GM08714 (cell line): ENCODE data around the gene MSI2.

Source experiments
- H3K4me3 ChIP-seq: fragments of 200-500 bp; sonication (Bioruptor generic); 2 replicates; pipeline ENCODE4 v1.5.1; 2014; ENCODE audit warnings: mild to moderate bottlenecking, low read length, inconsistent platforms
- ZNF274 ChIP-seq: IDR thresholded peaks from 2 replicates; pipeline ENCODE4 v1.6.1; 2012; ENCODE audit warnings: mild to moderate bottlenecking, low read depth, low read length

The MSI2 gene

DNA sequence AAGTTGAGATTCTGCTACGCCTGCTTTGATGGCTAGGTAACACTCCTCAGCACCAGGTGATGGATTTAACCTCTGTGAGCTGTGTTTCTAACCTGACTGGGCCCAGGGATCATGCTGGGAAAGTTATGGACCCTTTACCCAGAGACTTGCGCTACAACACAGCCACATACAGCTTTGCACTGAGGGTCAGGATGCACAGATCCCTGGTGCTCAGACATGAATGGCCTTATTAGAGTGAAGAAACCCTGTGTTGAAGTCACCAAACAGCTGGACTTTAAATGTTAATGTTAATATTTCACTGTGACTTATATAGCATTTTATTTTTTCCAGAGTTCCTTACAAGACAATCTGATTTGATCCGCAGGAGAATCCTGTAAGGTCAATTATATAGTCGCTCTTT, 114.3 kb downstream of the MSI2 start:
- TF ChIP-seq ZNF274 = no peak
- H3K4me3 ChIP-seq = no peak overlapping the region; the same call in 1 of the 2 replicates

DNA sequence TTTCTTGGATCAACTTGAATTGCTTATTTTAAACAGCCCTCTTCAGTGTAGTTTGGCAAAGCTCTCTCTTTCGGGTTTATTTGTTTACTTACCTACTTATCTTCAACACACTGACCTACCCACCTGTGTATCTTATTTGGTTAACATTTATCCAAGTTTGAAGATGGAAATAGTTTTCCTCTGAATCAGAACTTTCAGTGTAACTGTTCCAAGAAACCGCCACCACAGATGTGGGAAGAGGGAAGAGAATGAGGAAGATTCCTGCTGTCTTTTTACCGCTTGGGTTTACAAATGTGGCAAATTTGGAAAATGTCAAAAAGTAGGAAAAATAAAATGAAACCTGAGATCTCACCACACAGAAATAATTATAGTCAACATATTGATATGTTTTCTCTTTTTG, 115.8 kb downstream of the MSI2 start:
- no peak overlapping the region for H3K4me3 ChIP-seq
- TF ChIP-seq ZNF274 = no peak

DNA sequence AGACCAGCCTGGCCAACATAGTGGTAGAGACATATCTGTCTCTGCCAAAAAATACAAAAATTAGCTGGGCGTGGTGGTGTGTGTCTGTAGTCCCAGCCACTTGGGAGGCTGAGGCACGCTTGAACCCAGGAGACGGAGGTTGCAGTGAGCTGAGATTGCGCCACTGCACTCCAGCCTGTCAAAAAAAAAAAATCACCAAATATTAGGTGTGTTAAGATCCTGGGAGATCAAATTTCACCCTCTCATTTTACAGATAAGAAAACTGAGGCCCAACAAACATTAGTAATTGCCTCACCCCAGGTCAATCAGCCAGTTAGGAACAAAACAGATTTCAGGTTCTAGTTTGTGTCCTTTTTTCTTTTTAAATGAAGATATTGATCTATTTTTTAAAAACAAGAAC, 116.7 kb downstream of the MSI2 start:
- TF ChIP-seq ZNF274 = no peak

DNA sequence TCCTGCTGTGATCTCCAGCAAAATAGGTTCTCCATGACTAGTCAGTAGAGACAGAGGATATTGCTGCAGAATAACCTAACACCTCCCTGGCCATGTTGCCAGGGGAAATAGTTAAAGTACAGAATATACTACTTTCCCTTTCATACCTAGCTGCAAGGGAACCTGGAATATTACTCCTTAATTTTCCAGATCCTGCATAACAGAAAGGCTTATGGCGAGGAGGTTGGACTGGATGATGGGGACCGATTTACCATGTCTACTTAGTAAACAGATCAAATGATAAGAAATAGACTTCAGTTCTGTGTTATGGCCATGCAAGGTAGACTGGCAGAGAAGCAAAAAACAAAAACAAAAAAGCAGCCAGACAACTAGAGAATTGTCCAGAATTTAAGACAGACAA, 117.4 kb downstream of the MSI2 start:
- TF ChIP-seq ZNF274 = no peak
- H3K4me3 ChIP-seq = no peak overlapping the region

More for the DNA sequence above, 116.7 kb downstream of the MSI2 start:
- H3K4me3 ChIP-seq = no peak overlapping the region

DNA sequence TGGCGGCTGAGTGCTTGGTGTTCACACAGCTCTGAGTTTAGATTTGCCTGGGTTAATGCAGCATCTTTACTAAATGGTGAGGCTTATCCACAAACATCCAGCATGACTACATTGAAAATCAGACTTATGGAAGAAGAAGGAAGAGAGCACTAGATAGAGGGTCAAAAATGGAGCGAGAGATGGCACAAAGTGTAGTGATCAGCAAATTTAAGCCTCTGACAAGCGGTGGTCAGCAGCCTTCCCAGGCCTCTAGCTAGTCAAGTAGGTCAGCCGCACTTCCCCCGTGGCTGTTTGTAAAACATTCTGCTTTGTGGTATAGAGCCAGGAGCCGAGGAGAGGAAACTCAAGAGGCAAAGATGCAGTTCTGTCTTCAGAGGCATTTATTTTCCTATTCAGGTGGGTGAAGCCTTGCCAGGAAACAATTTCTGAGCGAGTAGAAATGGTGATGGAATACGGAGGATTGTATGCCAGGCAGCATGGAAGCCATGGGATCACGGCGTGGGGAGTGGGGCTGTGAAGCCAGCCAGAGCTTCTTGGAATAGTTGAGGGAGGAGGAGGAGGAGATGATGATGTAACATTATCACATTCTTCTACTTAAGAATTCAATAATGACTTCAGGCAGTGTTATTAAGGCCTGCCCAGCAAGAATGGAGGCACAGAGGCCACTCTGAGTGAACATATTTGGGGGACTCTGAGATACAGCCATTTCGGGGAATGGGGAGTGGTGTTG, 118.9 kb downstream of the MSI2 start:
- no peak for TF ChIP-seq ZNF274
- no peak overlapping the region for H3K4me3 ChIP-seq

DNA sequence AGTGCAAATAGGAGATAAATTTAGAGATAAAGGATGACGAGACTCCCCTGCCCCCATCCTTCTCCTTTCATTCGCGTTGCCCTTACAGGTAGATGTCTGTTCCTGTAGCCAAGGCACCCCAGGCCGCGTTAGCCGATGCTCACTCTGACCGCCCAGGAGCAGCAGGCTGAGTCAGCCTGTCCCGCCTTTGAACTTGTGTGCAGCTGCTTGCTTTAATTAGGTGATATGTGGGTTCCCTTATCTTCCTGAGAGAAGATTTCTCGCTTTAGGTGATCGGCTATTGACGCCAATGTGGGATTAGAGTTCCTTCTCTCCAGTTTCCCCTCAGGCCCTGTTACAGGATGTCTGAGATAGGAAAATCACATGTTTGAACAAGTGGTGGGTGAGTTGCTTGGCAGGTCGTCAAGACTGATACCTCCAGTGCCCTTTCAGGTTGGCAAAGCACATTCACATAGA, 119.5 kb downstream of the MSI2 start:
- TF ChIP-seq ZNF274 = no peak
- no peak overlapping the region for H3K4me3 ChIP-seq

DNA sequence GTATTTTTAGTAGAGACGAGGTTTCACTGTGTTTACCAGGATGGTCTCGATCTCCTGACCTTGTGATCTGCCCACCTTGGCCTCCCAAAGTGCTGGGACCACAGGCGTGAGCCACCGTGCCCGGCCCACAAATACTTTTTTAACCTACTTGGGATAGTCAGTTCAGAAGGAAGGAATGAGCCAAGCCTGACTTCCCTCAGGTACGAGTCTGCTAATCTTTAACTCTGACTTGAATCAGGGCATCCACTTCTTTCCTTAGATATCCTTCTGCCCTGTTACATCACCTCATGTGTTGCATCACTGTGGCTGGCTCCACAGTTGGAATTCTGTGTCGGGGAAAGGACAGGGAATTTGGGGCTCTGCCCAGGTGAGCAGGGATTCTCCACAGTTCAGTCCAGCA, 120.8 kb downstream of the MSI2 start:
- no peak overlapping the region for H3K4me3 ChIP-seq
- TF ChIP-seq ZNF274 = no peak

DNA sequence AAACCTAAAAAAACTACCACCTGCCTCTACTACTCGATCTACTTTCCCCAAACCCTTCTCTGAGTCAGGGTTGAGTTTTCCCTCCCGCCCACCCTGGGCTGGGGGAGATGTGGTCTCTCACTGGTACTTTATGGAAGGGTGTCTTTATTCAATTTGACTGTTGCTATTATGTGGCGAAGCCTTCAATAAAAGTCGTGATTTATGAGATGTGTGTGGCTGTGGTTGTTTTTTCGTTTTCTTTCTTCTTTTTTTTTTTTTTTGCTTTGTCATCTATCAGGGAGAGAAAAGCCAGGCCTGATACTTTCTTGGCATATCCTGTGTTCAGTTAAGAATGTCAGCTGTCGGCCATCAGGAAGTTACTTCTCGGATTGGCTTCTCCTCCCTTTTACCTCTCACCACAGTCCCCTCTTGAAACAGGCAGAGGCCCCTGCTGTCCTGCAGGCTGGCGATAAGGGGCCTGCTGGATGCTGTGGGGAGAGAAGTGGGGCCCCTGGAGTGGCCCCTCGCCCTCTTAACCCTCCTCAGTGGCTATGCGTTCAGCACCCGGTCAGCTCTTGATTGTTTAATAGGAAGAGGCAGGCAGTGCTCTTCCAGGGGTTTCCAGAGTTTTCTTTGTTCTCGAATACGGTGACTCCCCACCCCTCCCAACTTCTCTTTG, 123.0 kb downstream of the MSI2 start:
- H3K4me3 ChIP-seq = no peak overlapping the region
- TF ChIP-seq ZNF274 = no peak

DNA sequence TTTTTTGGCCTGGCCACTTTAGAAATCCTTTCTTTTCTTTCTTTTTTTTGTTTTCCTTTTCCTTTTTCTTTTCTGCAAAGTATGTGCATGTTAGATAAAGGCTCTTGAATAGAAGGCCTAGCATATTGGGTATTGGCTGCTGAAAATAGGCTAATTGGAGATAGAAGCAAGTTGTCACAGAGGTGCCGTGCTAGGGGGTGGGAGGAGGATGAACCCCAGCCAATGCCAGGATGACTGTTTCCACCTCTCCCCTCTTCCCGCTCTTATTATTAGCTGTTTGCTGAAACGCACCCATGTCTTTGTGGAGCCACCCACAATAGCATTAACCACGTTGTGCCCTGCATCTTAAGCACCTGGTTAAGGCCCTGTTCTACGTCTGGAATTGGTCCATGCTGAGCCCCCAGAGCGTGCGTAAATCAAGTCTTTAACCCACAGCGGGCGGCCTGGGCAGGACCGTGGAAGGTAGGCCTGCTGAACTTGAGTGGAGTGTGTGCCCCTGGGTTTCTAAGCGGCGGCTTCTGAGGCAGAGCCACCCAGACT, 123.6 kb downstream of the MSI2 start:
- H3K4me3 ChIP-seq = no peak overlapping the region
- no peak for TF ChIP-seq ZNF274

DNA sequence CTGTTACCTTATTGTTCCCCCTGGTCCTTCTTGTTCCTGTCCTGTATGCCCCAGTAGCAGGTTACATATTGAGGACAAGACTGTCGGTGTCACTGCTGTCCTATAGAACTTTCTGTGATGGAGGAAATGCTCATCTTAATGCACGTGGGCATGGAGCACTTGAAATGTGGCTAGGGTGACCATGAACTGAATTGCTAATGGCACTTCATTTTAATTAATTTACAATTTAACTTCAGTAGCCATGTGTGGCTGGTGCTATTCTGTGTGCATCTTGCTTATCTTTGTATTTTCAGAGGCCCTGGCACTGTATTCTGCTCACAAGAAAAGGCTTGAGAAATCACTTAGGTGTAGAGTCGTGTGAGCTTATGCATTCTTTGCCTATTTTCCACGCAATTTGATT, 125.2 kb downstream of the MSI2 start:
- no peak overlapping the region for H3K4me3 ChIP-seq

DNA sequence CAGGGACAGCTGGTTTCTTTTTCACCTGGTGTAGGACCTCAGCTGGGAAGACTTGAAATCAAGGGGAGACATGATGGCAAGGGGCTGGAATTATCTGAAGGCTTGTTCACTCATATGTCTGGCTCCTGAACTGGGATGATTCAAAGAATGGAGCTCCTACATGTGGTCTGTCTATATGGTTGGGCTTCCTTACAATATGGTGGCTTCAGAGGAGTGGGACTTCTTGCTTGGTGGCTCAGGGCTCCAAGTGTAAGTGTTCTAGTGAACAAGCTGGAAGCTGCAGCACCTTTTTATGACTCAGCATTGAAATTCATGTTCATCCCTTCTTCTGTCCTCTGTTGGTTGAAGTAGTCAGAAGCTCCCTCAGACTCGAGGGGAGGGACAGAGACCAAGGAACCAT, 127.9 kb downstream of the MSI2 start:
- TF ChIP-seq ZNF274 = no peak
- H3K4me3 ChIP-seq = no peak overlapping the region

More for the DNA sequence above, 125.2 kb downstream of the MSI2 start:
- no peak for TF ChIP-seq ZNF274

DNA sequence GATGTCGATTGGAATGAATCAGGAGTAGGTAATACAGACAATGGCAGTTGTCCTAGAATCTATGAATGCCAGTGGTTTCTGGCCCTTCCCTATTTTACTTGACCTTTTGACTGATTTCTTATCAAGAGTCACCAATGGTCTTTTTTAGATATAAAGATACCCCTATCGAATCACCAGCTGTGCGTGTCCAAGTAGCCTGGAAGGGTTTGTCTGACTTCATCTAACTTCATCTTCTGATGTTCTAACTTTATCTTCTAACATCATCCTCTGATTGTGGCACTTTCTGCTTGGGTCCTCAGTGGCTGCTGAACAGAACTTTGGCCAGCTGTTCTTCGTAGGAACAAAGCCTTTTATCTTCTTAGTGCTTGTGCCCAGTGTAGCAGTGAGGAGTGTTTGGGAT, 129.7 kb downstream of the MSI2 start:
- no peak overlapping the region for H3K4me3 ChIP-seq
- TF ChIP-seq ZNF274 = no peak

DNA sequence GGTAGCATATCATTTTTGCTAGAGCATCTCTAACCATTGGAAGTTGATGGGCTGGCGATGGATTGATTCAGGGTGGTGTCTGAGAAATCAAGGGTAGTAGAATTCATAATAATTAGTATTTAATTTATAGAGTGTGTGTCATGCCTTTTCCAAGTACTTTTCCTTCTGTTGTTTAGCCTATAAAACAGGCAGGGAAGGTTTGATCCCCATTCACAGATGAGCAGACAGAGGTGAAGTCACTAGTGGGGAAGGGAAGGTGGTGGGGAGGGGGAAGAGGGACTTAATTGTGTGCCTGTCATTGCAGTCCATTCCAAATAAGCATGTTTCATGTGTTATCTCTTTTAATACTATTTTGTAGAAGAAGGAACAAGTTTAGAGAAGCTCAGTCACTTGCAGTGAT, 131.3 kb downstream of the MSI2 start:
- TF ChIP-seq ZNF274 = no peak
- no peak overlapping the region for H3K4me3 ChIP-seq

DNA sequence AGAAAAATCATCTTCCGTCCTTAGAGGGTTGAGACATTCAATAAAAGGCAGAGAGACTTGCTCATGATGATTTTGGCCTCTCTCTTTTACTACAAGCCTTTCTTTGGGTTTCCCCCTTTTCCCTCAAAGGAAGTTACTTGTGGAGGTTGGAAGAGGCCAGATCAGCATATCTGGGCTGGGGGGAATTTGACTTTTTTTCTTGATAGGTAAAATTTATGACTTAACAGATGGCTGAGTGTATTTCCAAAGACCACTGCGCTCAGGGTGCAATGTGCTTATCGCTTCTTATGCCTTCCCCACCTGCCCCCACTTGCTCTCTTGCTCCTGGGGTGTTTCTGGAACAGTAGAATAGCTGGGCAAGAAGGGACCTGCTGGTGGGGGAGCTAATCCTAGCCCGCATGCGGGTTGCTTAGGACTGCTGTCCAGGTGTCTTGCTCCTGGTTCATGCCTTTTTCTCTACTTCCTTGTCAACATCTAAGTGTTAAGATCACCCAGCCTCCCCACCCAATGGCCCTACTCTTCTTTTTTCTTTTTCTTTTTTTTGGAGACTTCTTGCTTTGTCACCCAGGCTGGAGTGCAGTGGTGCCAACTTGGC, 131.9 kb downstream of the MSI2 start:
- TF ChIP-seq ZNF274 = no peak

DNA sequence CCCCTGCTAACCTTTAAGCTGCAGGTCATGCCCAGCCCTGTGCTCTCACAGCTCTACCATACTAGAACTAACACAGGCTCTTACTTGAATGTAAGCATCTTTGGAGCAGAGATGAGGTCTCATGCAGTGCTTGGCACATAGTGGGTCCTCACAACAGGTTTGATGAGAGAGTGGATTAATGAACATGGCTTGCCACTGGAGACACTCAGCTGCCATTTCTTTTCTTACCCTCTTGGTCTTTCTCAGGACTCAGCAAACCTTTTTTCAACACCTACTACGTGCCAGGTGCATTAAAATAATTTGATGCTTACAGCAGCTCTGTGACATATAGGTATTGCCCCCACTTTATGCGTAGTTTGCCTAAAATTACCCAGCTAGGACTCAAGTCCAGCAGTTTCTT, 133.2 kb downstream of the MSI2 start:
- TF ChIP-seq ZNF274 = no peak
- H3K4me3 ChIP-seq = no peak overlapping the region

More for the DNA sequence above, 131.9 kb downstream of the MSI2 start:
- H3K4me3 ChIP-seq = no peak overlapping the region
